OCI-LY7 (cell line): ENCODE data around the gene ZNF512.

Source experiments
- EZH2phosphoT487 ChIP-seq: fragments of 200-600 bp; sonication (generic); IDR thresholded peaks from 2 replicates; pipeline ENCODE4 v1.6.1; 2018; ENCODE audit warnings: low read depth, borderline replicate concordance, mild to moderate bottlenecking, mixed run types, antibody characterized with exemption, low read length, moderate library complexity, mixed read lengths
- TF ChIP-seq, protein P1 (sequence below): fragments of 200-600 bp; sonication (generic); conservative IDR thresholded peaks from 2 replicates; pipeline ENCODE4 v1.5.1; 2014; ENCODE audit warnings: mild to moderate bottlenecking, antibody characterized with exemption, low read length, moderate library complexity, mixed read lengths

DNA sequence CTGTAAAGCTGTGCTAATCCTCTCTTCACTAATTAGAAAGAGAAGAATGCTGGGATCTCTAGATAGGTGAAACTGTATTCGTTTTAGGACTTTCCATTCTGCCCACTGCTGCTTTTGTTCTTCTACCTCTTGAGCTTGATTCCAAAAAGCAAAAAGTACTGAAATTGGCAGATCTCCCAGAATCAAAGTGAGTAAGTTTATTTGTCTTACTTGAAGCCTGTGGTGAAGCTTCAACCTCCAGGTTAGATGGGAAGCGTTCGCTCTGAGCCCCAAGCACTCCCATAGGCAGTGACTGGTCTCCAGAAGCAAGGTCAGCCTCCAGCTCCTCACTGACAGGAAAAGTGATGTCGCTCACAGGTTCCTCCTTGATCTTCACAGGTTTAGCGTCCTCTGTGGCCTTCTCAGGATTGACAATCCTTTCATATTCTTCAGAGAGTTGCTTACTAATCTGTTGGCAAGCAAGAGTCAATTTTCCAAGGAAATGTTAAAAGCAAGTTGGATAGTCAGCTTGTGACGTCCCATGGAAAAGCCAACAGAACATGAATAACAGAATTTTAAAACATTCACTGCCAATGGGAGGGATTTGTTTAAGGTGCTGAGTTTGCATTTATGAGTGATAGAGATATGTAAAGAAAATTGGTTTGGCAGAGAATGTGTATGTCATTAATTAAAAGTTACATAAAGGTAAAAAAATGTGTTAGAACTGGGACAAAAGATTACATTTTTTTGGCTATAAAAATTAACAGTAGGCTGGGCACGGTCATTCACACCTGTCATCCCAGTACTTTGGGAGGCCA, 72.5 kb downstream of the ZNF512 start:
- TF ChIP-seq, protein P1, sequence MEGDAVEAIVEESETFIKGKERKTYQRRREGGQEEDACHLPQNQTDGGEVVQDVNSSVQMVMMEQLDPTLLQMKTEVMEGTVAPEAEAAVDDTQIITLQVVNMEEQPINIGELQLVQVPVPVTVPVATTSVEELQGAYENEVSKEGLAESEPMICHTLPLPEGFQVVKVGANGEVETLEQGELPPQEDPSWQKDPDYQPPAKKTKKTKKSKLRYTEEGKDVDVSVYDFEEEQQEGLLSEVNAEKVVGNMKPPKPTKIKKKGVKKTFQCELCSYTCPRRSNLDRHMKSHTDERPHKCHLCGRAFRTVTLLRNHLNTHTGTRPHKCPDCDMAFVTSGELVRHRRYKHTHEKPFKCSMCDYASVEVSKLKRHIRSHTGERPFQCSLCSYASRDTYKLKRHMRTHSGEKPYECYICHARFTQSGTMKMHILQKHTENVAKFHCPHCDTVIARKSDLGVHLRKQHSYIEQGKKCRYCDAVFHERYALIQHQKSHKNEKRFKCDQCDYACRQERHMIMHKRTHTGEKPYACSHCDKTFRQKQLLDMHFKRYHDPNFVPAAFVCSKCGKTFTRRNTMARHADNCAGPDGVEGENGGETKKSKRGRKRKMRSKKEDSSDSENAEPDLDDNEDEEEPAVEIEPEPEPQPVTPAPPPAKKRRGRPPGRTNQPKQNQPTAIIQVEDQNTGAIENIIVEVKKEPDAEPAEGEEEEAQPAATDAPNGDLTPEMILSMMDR = no peak
- no peak for TF ChIP-seq EZH2phosphoT487
